PFSK-1 (cell line): ENCODE measurements around the gene THBS1.

Experiments
- POLR2AphosphoS5 ChIP-seq: IDR thresholded peaks from 2 replicates; pipeline ENCODE4 v1.6.1; 2012; ENCODE audit warnings: low read depth, mild to moderate bottlenecking, control low read depth, low read length, moderate library complexity
- TAF1 ChIP-seq: IDR thresholded peaks from 2 replicates; pipeline ENCODE4 v1.6.1; 2012; ENCODE audit warnings: low read length, control low read depth, borderline replicate concordance; ENCODE audit not compliant: insufficient read depth

DNA sequence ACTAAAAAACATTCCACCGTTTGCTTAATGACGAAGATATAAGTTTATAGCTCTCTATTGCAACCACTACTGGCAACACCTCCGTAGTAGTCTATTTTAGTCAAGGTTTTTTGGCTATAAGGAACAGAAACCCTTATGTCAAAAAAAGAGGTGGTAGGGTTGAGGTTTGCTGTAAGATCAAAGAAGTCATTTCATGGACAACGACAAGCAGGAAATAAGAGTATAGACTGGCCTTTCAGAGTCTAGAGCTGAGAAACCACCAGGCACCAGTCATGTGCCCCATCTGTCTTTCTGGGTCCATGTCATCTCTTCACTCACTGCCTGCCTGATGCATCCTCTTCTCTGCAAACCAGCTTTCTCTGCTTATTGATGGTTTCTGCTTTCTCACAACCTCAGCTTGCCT, 42.7 kb downstream of the THBS1 start:
- TF ChIP-seq TAF1 (no peak), POLR2AphosphoS5 (no peak)
